ENCODE data around the gene KCNQ5.

Gene KCNQ5

DNA sequence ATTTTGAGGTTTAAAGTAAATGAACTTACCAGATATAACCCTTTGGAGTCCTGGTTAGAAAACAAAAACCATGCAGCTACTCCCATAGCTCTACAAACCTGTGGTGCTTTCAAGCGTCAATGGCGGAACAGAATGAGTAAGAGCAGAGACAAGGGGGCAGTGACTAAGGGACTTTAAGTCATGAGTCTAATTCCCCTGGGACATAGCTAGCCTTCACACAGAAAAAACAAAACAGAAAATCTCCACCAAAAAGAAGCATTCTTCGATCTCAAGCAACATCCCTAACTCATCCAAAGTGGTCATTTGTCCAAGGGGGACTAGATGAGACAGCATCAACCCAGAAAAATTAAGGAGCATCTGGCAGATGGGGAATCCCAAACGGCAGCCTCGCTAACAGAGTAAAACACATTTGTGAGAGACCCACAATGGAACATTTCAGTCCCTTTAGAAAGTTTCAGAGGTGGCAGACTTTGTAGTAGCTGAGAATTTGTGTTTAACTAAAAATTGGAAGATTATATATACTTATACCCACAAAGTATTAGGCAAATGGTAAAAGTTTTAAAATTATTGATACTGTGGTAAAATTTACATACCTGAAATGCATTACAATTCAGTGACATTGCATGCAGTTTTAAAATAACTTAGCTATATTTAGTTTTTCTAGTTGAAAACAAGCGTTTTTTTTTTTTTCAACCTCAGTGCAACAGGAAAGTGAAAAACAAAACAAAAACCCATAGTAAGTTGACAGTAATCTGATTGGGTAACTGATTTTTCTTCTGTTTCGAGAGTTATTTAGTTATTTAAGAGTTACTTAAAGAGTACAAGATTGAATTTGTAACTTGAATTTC, 67.5 kb downstream of the KCNQ5 start:
- no peak for DNase-seq
- H3K4me3 ChIP-seq: no peak overlapping the region
- intact Hi-C loops (cut with DNase I; ENCODE audit: low total_unique reads): no loop called here
- no peaks in the 10 kb centered on the region for H3K27me3 ChIP-seq
- H3K4me1 ChIP-seq: peaks cover 0 to 6% (median 0%) of the 10 kb centered on the region in 4 donors
- TF ChIP-seq, protein P1, sequence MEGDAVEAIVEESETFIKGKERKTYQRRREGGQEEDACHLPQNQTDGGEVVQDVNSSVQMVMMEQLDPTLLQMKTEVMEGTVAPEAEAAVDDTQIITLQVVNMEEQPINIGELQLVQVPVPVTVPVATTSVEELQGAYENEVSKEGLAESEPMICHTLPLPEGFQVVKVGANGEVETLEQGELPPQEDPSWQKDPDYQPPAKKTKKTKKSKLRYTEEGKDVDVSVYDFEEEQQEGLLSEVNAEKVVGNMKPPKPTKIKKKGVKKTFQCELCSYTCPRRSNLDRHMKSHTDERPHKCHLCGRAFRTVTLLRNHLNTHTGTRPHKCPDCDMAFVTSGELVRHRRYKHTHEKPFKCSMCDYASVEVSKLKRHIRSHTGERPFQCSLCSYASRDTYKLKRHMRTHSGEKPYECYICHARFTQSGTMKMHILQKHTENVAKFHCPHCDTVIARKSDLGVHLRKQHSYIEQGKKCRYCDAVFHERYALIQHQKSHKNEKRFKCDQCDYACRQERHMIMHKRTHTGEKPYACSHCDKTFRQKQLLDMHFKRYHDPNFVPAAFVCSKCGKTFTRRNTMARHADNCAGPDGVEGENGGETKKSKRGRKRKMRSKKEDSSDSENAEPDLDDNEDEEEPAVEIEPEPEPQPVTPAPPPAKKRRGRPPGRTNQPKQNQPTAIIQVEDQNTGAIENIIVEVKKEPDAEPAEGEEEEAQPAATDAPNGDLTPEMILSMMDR (IDR thresholded peaks at IDR 0.05): no peak
- H3K9me3 ChIP-seq: no peaks in the 10 kb centered on the region
- no peaks in the 10 kb centered on the region for H3K36me3 ChIP-seq
- H3K27ac ChIP-seq: no peak overlapping the region

DNA sequence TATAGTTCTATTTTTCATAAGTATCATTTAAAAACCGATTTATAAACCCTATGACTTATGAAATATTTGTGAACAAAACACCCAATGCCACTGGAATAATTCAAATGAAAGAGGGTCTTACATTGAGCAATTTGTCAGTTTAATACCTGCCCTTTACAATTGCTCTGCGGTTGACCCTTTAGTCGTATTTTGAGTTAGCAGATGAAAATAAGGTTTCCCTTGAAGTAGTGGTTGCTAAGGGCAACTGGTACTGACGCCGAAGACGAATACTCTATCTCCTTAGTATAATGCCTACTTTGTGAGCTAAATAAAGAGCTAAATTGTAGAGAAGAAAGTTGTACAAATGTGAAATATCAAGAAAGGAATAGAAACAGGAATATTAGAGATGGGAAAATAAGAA, 69.4 kb downstream of the KCNQ5 start:
- H3K27ac ChIP-seq: no peak overlapping the region
- peaks cover 0 to 6% (median 0%) of the 10 kb centered on the region in 4 donors for H3K4me1 ChIP-seq
- H3K9me3 ChIP-seq: no peaks in the 10 kb centered on the region
- H3K27me3 ChIP-seq: no peaks in the 10 kb centered on the region
- no peak overlapping the region for H3K4me3 ChIP-seq
- TF ChIP-seq, protein P1 (IDR thresholded peaks at IDR 0.05): no peak
- intact Hi-C loops (cut with DNase I; ENCODE audit: low total_unique reads): no loop called here
- H3K36me3 ChIP-seq: no peaks in the 10 kb centered on the region
- no peak for DNase-seq

DNA sequence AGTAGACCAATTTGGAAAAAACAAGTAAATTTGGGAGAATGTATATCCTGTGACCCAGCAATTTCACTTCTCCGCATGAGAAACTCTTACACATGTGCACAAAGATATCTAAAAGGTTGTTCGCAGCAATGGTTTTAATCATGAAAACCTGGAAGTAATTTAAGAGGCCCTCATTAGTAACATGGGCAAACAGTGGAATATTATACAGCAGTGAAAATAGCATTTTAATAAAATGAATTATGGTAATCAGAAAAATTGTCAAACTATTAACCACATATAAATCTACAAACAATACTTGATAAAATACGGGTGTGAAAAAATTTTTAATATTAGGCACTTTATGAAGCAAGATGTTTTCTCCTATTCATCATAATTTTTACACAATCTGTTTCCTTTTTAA, 74.2 kb downstream of the KCNQ5 start:
- Histone ChIP-seq H3K27ac (no peak overlapping the region), H3K27me3 (no peaks in the 10 kb centered on the region), H3K9me3 (no peaks in the 10 kb centered on the region), H3K36me3 (no peaks in the 10 kb centered on the region), H3K4me3 (no peak overlapping the region), H3K4me1 (no peaks in the 10 kb centered on the region)
- no peak for DNase-seq
- TF ChIP-seq, protein P1 (IDR thresholded peaks at IDR 0.05): no peak
- intact Hi-C loops (cut with DNase I; ENCODE audit: low total_unique reads): no loop called here

DNA sequence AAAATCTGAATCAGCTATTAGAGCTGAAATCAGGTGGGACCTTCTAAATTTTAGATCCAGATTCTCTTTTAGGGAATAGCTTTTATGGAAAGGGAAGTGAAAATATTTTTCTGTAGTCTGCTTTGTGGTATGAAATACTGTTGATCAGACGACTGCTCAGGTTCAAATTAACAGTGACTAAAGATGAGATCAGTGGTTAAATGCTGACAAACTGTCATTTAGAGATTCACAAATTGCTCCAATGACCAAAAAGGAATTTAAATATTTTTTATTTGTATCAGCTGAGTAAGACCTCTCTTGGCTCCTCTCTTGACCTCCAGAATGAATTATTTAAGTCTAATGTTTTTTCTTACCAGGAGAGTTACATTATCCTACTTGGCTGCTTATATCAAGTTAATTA, 77.3 kb downstream of the KCNQ5 start:
- Histone ChIP-seq H3K4me1 (no peaks in the 10 kb centered on the region), H3K9me3 (no peaks in the 10 kb centered on the region), H3K27me3 (no peaks in the 10 kb centered on the region), H3K4me3 (no peak overlapping the region), H3K36me3 (no peaks in the 10 kb centered on the region), H3K27ac (no peak overlapping the region)
- DNase-seq: no peak
- TF ChIP-seq, protein P1 (IDR thresholded peaks at IDR 0.05): no peak
- intact Hi-C loops (cut with DNase I; ENCODE audit: low total_unique reads): no loop called here

DNA sequence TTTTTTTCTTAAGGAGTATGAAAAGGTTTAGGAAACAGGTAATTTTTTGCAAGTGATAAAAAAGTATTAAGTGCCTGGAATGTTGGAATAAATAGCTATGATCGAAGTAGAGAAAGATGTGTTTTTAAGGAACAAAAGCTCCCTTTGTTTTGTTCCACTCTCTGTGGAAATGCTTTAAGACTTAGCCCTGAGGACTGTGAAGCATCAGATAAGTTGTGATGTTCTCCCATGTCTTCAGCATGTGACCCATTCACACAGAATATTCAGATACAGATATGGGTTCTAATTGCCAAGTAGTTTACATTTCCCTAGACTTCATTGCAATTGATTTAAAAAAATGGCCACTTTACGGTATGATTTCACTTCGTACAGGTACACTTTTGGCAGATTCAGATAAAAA, 80.6 kb downstream of the KCNQ5 start:
- Histone ChIP-seq H3K36me3 (no peaks in the 10 kb centered on the region), H3K4me3 (no peak overlapping the region), H3K27ac (no peak overlapping the region), H3K9me3 (no peaks in the 10 kb centered on the region), H3K4me1 (no peaks in the 10 kb centered on the region), H3K27me3 (no peaks in the 10 kb centered on the region)
- TF ChIP-seq, protein P1 (IDR thresholded peaks at IDR 0.05): no peak
- no peak for DNase-seq
- intact Hi-C loops (cut with DNase I; ENCODE audit: low total_unique reads): no loop called here
